Epithelial cell of esophagus (primary cell): ENCODE results near the gene PIH1D2.

ENCODE experiments used
- DNase-seq: peaks from one replicate; pipeline ENCODE4 v3.0.0; 2010; ENCODE audit warnings: low read depth
- H3K4me3 ChIP-seq: 2 replicates; pipeline ENCODE4 v1.5.1; 2011; ENCODE audit warnings: mild to moderate bottlenecking, low read length, control low read depth
- CTCF ChIP-seq: IDR thresholded peaks from 2 replicates; pipeline ENCODE4 v1.5.1; 2011; ENCODE audit warnings: low read depth, mild to moderate bottlenecking, low read length, control low read depth, inconsistent platforms; ENCODE audit not compliant: insufficient read depth; ENCODE audit errors: missing control alignments

Gene PIH1D2

DNA sequence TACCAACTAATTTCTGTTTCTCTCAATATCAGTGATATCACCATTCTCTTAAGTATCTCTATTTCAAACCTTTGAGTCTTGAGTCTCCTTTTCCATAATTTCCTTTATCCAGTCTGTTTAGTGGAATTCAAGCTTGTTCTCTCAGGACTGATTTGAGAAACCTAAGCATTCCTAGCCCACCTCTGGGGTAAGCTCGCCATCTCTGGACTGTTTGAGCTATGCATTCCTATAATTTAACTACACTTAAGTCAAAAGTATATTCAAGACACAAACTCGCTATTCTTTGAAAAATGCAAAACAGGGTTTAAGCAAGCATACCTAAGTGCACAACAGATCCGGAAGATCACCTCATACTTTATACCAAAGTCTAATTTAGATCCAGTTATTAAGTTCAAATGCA is 50.7 kb downstream of the PIH1D2 start:
- no peak for DNase-seq
- no peak overlapping the region for H3K4me3 ChIP-seq
- no peak for TF ChIP-seq CTCF

DNA sequence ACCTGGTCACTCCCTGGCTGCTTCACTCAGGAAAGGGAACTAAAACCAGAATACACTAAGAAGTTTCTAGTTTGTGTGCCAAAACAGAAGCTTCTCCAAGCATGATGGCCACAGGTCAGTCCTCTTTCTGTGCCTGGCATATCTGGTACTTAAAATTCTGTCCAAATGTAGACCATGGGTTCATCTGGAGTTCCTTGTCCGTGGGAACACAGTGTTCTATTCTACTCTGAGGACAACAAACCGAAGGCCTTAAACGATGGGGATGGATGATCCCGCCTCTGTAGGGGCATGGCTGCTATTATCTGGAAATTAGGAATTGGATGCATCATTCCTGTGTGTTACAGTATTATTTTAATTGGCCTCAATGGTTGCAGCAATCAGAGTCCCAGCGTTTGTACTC is 54.8 kb downstream of the PIH1D2 start:
- H3K4me3 ChIP-seq, result no peak overlapping the region
- TF ChIP-seq CTCF, result no peak
- no peak for DNase-seq
